Caki2 (cell line): ENCODE data around the gene PCSK9. TPM values are rescaled to one million over a fixed set of nuclear protein-coding genes. Genes with fewer than 3 reads are reported as not detected.
A peak's percentile ranks its signal among the peaks of the same experiment; 100 is the strongest.

ENCODE experiments used
- DNase-seq: peaks from one replicate; pipeline ENCODE4 v3.0.0-alpha.2; 2015; ENCODE audit warnings: low read depth
- in situ Hi-C: cut with HindIII; loops from 2 replicates; pipeline ENCODE4 v1.10.0; 2016; ENCODE audit warnings: low sequenced_read_pairs, low pct_unique_long_range_greater_than_20kb, mixed read lengths
- total RNA-seq: library from RNA; depleted of rRNA; stranded (reverse); fragments of >200 nt; shearing (Covaris generic); gene quantifications from 2 replicates; pipeline ENCODE4 v1.2.3, GENCODE V29; 2014; ENCODE audit warnings: low replicate concordance

PCSK9 gene
- total RNA-seq, 1 experiment from 2014 or later: not detected

DNA sequence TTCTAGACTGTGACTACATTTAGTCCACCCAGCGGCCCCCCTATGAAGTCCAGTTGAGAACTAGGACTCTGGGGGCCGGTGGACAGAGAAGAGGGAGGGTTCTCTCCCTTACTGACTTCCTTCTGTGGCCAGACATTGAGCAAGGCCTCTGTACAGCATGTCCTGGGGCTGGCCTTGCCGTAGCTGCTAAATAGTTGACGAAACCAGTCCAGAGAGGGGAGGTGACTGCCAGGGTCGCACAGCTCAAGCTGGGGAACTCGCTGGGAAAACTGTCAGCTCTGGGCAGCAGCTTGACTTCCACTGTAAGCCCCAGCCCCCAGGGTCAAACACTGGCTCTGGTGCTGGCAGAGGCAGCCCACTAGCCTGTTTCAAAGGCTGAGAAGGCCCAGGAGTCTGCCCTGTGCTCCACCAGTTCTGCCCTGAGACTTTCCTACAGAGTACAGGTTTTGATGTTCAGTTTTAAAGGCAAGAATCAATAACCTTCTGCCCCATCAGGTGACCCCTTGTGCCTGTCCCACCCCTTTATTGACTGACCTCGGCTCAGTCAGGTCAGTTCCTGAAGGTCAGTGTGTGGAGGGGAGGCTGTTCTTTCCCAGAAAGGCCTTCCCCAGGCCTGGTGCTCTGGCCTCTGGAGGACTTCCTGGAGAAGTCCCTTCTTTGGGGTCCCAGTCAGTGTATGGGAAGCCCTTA is 14.1 kb downstream of the PCSK9 start:
- in situ Hi-C loops: no loop called here
- no peak for DNase-seq

DNA sequence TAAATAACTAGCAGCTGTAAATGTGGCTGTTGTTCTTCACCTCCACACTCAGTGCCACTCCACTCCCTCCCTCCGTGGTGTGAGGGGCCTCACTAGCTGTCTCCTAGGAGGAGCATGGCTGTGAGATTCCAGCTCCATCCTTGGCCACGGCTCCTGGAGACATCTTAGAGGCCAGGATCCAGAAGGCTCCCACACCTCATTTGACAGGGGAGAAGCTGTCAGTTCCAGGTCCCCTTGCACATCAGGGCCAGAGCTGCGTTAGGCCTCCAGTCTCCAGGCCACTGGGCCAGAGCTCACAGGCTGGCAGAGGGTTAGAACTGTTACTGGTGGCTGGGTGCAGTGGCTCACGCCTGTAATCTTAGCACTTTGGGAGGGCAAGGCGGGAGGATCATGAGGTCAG is 15.0 kb downstream of the PCSK9 start:
- no peak for DNase-seq
- in situ Hi-C loops: no loop called here

DNA sequence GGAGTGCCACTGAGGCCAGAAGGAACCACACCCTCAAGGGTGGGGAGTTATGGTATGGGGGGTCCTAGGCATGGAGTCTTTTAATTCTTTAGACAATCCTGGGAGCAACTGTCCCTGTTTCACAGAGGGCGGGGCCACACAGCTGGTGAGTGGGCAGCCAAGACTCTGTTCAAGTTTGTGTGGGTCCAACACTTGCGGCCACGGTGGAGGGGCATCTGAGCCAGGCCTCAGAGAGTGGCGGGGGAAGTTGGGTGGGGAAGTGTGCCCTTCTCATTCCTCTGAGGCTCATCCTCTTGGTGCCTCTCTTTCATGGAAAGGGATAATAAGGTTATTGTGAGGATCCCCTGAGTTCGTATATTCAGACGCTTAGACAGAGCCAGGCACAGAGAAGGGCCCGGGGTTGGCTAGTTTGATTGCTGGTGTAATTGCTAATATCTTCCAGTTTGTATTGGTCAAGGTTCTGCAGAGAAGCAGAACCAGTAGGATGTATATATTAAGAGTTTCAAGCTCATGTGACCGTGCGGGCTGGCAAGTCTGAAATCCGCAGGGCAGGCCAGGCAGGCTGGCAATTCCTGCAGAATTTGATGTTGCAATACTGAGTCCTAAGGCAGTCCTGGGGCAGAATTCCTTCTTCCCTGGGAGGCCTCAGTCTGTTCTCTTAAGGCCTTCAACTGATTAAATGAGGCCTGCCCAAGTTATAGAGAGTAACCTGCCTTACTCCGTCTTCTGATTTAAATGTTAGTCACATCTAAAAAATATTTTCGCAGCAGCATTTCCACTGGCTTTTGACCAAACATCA is 15.9 kb downstream of the PCSK9 start:
- in situ Hi-C loops: no loop called here
- no peak for DNase-seq

DNA sequence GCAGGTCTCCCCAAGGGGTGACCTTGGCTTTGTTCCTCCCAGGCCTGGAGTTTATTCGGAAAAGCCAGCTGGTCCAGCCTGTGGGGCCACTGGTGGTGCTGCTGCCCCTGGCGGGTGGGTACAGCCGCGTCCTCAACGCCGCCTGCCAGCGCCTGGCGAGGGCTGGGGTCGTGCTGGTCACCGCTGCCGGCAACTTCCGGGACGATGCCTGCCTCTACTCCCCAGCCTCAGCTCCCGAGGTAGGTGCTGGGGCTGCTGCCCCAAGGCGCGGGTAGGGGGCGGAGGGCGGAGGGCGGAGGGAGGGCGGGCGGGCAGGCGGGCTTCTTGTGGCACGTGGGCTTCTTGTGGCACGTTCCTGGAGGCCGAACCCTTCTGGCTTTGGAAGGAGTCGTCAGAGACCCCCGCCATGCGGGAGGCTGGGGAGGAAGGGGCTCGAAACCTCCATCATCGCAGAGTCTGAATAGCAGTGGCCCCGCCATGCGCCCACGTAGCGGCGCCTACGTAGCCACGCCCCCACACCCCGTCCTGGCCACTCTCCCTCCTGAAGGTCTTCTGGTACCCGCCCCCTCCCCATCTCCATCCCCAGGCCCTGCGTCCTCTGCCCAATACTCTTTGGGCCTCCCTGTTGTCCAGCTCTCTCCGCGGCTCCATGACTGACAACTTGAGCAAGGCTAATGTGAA is 16.7 kb downstream of the PCSK9 start:
- no peak for DNase-seq
- in situ Hi-C loops: no loop called here

DNA sequence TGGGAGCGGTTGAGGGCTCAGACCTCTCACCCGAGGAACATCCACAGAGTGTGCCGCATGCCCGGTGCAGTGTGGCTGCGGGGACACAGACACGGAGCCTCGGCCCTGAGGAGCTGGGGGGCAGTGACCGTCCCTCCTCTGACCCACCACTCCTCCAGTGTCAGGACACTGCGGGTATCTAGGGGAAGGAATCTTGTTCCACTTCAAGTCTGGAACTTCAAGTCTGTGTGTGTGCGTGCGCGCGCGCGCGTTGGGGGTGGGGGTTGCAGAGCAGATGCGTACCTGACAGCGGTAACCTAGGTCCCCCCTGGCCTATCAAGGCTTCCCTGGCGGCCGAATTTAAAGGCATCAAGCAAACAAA is 17.3 kb downstream of the PCSK9 start:
- in situ Hi-C loops: no loop called here

DNA sequence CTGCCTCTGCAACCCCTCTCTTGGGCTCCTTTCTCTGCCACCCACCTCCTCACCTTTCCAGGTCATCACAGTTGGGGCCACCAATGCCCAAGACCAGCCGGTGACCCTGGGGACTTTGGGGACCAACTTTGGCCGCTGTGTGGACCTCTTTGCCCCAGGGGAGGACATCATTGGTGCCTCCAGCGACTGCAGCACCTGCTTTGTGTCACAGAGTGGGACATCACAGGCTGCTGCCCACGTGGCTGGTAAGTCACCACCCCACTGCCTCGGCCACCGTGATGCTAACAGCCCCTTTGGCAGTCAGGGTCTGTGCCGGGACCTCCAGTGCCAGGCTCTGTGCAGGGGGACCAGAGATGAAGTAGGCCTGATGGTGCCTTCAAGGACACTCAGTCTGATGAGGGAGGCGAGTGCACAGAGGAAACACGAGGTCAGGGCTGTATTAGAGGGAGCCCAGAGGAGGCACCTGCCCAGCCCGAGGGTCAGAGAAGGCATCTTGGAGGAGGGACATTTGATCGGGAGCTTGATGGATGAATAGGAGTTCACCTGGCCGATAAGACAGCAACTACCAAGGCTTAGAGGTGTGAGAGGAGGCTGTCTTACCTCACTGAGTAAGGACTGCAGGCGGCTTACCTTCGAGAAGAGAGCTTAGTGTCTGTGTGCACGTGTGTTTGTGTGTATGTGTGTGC is 18.1 kb downstream of the PCSK9 start:
- no peak for DNase-seq
- in situ Hi-C loops: no loop called here

More for the DNA sequence above, 17.3 kb downstream of the PCSK9 start:
- no peak for DNase-seq

- no peak for DNase-seq
- in situ Hi-C loops: no loop called here
Observed at GRCh38 chr1:55057956-55058298, 18.6 kb downstream of the PCSK9 start.

GRCh38 chr1:55059302-55060132 is 20.2 kb downstream of the PCSK9 start:
- in situ Hi-C loops: no loop called here
- DNase-seq: no peak

- DNase-seq: no peak
- in situ Hi-C loops: no loop called here
Observed at GRCh38 chr1:55060133-55060999, 21.0 kb downstream of the PCSK9 start.

GRCh38 chr1:55061000-55061705 is 21.8 kb downstream of the PCSK9 start:
- in situ Hi-C loops: no loop called here

GRCh38 chr1:55061706-55062321 is 22.5 kb downstream of the PCSK9 start:
- in situ Hi-C loops: no loop called here
- DNase-seq: no peak

More at GRCh38 chr1:55061000-55061705, 21.8 kb downstream of the PCSK9 start:
- DNase-seq: no peak

GRCh38 chr1:55062801-55063576 is 23.6 kb downstream of the PCSK9 start:
- in situ Hi-C loops: no loop called here
- DNase-seq: no peak

- in situ Hi-C loops: no loop called here
- DNase-seq: no peak
Observed at GRCh38 chr1:55063577-55063942, 24.2 kb downstream of the PCSK9 start.

DNA sequence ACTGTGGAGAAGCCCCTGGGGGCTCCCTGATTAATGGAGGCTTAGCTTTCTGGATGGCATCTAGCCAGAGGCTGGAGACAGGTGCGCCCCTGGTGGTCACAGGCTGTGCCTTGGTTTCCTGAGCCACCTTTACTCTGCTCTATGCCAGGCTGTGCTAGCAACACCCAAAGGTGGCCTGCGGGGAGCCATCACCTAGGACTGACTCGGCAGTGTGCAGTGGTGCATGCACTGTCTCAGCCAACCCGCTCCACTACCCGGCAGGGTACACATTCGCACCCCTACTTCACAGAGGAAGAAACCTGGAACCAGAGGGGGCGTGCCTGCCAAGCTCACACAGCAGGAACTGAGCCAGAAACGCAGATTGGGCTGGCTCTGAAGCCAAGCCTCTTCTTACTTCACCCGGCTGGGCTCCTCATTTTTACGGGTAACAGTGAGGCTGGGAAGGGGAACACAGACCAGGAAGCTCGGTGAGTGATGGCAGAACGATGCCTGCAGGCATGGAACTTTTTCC is 24.8 kb downstream of the PCSK9 start:
- no peak for DNase-seq
- in situ Hi-C loops: no loop called here

GRCh38 chr1:55064861-55065263 is 25.5 kb downstream of the PCSK9 start:
- in situ Hi-C loops: no loop called here
- peak; percentile 27 for DNase-seq
